Measurements from ENCODE around the gene ITPR3. TPM values are rescaled to one million over a fixed set of nuclear protein-coding genes. Genes with fewer than 3 reads are reported as not detected.

The ITPR3 gene
- polyA plus RNA-seq, 12 donors: 5.0 to 30.4 (median 7.5) TPM; not detected in 1

GRCh38 chr6:33699739-33700138, 78.6 kb downstream of the ITPR3 start:
- DNase-seq: no peak

GRCh38 chr6:33700391-33701050, 79.4 kb downstream of the ITPR3 start:
- DNase-seq: no peak

- no peak for DNase-seq
These were observed 81.3 kb downstream of the ITPR3 start for GRCh38 chr6:33702345-33702977.

DNA sequence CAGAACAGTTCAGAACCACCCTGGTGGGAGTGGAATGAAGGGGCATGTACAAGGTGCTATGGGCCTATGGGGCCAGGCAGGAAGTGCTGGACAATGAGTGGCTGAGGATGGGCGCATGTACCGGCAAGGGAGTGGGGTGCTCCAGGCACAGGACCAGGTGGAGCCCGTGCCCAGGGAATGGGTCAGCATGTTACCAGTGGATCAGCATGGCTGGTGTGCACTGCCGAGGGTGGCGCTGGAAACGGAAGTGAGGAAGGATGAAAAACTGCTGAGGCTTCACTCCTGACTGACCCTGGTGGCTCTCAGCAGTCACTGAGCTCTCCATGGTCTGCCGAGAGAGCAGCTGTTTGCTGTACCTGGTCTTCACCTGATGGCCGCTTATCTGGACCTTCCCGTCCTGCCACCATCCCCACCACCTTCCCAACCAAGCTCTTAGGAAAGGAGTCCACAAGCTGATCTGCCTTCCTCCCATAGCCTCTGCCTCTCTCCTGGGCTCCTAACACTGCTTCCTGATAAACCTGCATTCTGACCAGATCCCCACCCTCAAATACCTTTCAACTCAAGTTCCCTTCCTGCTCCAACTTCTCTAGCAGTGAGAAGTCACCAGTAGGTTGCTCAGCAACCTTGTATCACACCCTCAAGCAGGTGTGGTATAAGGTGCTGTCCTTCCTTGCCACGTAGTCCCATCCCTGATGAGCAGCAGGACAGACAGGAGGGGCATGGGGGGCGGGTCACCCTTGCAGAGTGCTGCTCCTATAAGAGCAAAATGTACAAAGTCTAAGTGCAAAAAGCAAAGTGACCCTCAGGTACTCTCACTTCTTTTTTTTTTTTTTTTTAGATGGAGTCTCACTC, 83.3 kb downstream of the ITPR3 start:
- no peak for DNase-seq

GRCh38 chr6:33705268-33705885, 84.3 kb downstream of the ITPR3 start:
- no peak for DNase-seq

- no peak for DNase-seq
These were observed 85.0 kb downstream of the ITPR3 start for GRCh38 chr6:33705955-33706725.

GRCh38 chr6:33707771-33708170, 86.6 kb downstream of the ITPR3 start:
- DNase-seq: no peak

DNA sequence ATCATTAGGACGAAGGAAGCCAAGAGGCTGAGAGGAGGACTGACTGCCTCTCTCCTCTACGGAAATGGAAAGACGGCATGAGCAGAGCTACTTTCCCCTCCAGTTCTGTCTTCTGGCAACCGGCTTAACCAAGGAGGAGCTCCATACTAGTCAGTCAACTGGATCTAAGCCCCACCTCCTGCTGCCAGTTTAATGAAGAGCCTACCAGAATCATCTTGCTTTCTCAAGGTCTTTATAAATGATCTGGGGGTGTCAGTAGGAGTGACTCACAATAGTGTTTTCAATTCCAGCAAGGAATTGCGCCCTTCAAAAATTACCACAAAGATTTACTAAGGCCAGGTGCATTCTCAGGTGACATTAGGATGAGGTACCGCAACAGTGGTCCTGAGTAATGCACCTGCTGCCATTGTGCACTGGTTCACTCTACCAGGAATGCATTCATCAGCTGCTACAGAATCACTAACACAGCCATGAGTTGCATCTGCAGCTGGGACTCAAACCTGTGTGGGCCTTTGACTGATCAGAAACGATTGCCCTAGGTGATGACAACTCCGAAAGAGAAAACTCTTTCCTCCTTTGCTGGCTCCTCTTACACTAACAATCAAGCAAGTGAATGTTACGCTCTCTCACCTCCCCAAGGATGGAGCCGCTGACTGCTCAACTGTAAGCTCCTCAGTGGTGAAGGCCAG, 87.5 kb downstream of the ITPR3 start:
- no peak for DNase-seq

DNA sequence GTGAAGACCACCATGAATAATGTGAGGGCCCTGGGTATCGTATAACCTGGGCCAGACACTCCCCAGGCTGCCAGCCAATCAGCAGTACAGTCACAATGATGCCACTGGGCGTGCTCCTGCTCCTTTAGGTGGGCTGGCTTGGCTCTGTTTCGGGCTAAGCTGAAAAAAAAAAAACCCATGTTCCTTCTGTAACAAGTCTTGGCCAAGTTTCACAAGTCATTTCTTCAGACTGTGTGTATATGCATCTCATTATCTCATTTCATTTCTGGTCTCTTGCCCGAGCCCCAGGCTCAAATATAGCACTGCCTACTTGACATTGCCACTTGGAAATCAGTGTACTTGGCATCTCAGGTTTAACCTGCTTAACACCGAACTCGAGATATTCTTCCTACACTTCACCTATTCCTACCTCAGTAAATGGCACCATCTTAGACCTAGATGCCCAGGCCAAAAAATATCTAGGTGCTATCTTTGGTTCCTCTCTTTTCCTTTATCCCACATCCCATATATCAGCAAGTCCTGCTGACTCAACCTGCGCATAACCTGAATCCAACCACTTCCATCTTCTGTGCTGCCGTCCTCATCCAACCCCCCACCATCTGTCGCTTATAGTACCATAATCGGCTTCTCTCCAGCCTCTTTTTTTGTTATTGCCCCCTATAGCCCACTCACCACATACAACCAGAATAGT, 88.6 kb downstream of the ITPR3 start:
- DNase-seq: no peak

DNA sequence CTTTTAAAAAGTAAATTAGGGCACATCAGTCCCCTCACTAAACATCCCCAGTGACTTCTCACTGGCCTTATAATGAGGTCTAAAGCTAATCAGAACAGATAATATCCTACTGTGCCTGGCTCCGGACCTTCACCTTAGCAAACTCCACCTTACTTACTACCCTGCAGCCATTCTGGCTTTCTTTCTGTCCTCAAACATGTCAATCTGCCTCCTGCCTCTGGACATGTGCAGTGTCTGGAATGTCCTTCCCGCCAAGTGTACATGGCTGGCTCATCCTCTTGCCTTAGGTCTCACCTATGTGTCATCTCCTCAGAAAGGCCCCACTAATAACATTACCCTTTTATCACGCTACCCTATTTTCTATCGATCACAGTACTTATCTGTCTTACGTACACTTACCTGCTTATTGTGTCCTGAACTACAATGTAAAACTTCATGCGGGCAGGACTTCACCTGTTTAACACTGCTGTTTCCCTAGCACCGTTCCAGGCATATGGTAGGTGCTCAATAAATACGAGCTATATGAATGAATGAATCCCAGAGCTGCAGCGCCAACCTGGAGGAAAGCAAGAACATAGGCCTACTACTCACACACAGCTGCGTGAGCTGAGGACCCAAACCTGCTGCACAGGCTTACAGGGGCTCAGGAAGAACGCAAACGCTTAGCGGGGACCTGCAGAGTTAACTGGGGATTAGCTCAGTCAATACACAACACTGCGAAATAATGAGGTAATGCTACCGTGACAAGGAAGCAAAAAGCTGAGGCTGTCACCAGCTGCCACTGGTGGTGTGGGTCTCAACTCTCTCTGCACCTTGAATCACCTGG, 89.4 kb downstream of the ITPR3 start:
- no peak for DNase-seq

DNA sequence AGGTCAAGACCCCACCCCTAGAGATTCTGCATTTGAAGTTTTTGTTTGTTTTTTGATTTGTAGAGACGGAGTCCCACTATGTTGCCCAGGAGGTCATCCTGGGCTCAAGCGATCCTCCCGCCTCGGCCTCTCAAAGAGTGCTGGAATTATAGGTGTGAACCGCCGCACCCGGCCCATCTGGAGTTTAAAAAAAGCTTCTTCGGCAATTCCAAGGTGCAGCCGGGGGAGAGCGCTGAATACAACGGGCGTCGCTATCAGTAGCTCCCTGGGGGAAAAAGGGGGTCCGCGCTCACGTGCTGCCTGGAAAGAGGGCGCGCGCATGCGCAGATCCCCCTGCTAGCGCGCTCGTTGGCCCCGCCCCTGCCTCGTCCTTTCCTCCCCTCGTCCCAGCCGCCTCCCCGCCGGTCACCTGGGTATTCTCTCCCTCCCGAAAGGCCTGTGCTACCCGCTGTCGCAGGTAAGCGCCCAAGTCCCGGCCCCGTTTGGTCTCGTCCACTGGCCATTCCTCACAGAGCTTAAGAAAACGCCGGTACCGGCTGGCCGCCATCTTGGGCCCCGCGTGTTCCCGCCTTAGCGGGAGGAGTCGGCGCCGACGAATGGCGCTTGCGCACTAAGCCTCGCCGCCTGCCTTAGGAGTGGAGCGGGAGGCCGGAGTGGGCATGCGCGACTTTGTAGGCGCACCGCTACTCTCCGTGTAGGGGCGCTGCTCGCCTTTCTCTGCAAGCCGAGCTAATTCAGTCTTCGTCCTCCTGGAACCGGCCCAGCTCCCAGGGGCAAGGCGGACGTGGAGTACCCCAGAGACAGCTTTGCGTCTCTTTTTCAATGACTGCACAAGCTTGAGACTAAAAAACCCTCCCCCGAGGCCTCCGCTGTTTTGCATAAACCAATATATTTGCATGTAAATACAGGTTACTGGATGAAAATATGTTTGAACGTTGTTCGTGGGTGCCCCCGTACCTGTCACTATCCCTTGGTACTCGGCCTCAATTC, 90.3 kb downstream of the ITPR3 start, which contains the start of gene UQCC2:
UQCC2 (minus strand) TSS at position 561 of the 990 bp plus-strand sequence; CDS start at position 547, 14 bp downstream.
- DNase-seq: peak; percentile 98

DNA sequence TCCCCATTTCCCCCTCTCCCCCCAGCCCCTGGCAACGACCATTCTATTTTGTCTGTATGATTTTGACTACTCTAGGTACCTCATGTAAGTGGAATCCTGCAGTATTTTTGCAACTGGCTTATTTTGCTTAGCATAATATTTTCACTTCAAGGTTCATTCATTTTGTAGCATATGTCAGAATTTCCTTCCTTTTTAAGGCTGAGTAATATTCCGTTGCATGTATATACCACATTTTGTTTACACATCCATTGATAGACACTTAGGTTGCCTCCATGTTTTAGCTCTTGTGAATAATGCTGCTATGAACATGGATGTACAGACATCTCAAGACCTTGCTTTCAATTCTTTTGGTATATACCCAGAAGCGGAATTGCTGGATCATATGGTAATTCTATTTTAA, 91.8 kb downstream of the ITPR3 start:
- no peak for DNase-seq

- no peak for DNase-seq
These were observed 92.7 kb downstream of the ITPR3 start for GRCh38 chr6:33713786-33714185.

DNA sequence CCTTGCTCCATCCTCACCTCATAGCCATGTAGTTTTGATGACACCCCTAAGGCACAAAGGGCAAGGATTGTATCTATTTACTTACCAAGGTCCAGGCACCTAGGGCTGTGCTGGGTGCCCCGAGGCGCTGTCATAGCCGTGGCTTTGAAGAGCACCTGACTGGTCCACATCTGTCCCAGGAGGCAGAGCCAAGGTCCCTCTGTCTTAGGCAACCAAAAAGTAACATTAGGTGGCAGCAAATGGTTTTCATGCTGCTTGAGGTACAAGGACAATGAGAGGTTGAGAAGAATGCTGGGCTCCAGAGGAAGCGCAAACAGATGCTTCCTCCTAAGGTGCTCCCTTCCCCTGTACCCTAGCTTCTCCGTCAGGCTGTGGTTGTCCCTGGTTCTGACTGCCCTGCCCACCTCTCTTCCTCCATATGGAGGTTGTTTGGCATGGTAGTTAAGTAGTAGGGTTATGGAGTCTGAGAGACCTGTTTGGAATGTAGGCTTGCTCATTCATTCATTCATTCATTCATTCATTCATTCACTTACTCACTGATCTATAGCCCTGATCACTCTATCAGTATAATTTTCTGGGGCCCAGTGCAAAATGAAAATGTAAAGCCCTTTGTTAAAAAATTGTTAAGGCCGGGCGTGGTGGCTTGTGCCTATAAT, 93.4 kb downstream of the ITPR3 start:
- no peak for DNase-seq

DNA sequence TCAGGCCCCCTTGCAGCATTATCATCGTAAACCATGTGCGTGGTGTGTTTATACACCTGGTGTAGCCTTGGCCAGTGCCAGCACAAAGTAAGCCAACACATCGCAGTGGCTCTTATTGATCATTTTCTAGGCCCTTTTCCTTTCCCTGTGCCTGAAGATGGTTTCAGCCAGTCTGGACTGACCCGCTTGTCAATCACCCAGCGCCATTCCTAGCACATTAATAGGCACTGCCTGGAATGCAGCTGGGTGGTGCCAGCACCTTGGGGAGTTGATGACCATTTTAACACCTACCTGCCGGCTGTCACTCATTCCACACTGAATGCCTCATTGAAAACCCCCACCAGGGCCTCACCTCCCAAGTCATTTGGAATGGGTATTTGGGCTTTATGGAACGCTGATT, 95.3 kb downstream of the ITPR3 start:
- DNase-seq: no peak

GRCh38 chr6:33716890-33717632, 95.9 kb downstream of the ITPR3 start:
- DNase-seq: no peak
